ENCODE results near the gene FBXL13. TPM values are rescaled to one million over a fixed set of nuclear protein-coding genes. Genes with fewer than 3 reads are reported as not detected.
"Not testable (repeated sequence)": the region's sequence is repeated elsewhere in the genome, so short reads cannot be mapped to it uniquely, and the experiment has no call there.

FBXL13 gene
- total RNA-seq, 2 experiments from 2014 or later: 1.6 to 2.0 TPM

DNA sequence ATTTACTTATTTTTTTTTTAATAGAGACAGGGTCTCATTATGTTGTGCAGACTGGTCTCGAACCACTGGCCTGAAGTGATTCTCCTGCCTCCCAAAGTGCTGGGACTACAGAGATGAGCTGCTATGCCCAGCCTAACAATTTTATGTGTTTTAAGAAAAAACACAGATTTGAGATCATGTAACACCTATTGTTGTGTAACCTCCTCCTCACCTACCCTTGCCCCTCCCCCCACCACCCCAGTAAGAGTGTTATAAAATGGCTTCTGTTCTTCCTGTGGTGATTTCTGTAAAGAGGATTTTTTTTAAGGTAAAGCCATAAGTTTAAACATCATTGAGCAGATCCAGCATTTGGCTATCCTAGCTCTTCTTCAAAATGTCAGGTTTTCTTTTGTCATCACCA, 7.9 kb upstream of the FBXL13 start:
- Histone ChIP-seq H4K20me1 (ENCODE audit: insufficient read depth, low read length) (no peaks in the 10 kb centered on the region), H3K79me2 (ENCODE audit: insufficient read depth, low read depth, low read length) (peaks cover 13% of the 10 kb centered on the region; the same call in 1 of the 2 replicates), H3K9me3 (ENCODE audit: low read length) (no peaks in the 10 kb centered on the region), H2AFZ (ENCODE audit: low read length) (no peak overlapping the region), H3K4me1 (ENCODE audit: insufficient read depth, low read length, poor library complexity, severe bottlenecking) (no peaks in the 10 kb centered on the region), H3K36me3 (ENCODE audit: insufficient read depth, low read length) (peaks cover 48% of the 10 kb centered on the region), H3K4me3 (ENCODE audit: low read depth, low read length, poor library complexity, severe bottlenecking) (no peak overlapping the region), H3K9me2 (ENCODE audit: insufficient read depth, low read length) (no peaks in the 10 kb centered on the region), H3K4me2 (ENCODE audit: low read length) (no peak overlapping the region), H3K27ac (ENCODE audit: low read depth, low read length, poor library complexity, severe bottlenecking) (no peak overlapping the region)
- POLR2A ChIA-PET: interaction anchor here (0.7 to 2.9 kb wide), 4 partner anchors 7 to 1094 kb away, joined by 3 to 19 read pairs (median 4); partner anchors contain the start of genes ARMC10 and FBXL13
- TF ChIP-seq EZH2phosphoT487 (IDR thresholded peaks at IDR 0.05; ENCODE audit: borderline replicate concordance, low read depth, low read length): no peak
- no TSS peak for BruUV-seq (replicated peaks)
- DNase-seq (ENCODE audit: low spot score): no peak
- intact Hi-C loops (cut with micrococcal nuclease; ENCODE audit: unreplicated experiment): no loop called here
- CTCF ChIA-PET (ENCODE audit: unreplicated experiment): no interaction called here

DNA sequence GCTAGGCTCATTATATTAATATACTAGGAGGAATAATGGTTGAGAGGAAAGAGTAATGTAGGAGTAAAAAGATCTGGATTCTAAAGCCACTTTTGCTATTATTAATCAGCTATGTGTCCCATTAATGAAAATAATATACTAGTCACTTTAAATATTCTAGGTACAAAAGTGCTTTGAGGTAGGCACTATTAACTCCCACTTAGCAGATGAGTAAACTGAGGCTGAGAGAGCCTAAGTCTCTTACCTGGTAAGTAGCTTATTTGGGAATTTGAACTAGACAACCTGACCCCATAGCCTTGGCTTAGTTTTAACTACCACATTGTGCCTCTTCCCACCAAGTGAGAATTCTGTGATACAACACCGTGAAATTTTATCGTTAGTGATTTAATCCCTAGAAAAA, 6.3 kb upstream of the FBXL13 start:
- Histone ChIP-seq H3K36me3 (ENCODE audit: insufficient read depth, low read length) (peaks cover 38% of the 10 kb centered on the region), H3K79me2 (ENCODE audit: insufficient read depth, low read depth, low read length) (peaks cover 28% of the 10 kb centered on the region), H3K9me3 (ENCODE audit: low read length) (no peaks in the 10 kb centered on the region), H3K27ac (ENCODE audit: low read depth, low read length, poor library complexity, severe bottlenecking) (no peak overlapping the region), H2AFZ (ENCODE audit: low read length) (no peak overlapping the region), H3K4me3 (ENCODE audit: low read depth, low read length, poor library complexity, severe bottlenecking) (no peak overlapping the region), H3K4me1 (ENCODE audit: insufficient read depth, low read length, poor library complexity, severe bottlenecking) (peaks cover 7% of the 10 kb centered on the region), H3K4me2 (ENCODE audit: low read length) (no peak overlapping the region), H3K9me2 (ENCODE audit: insufficient read depth, low read length) (no peaks in the 10 kb centered on the region), H4K20me1 (ENCODE audit: insufficient read depth, low read length) (no peaks in the 10 kb centered on the region)
- no TSS peak for BruUV-seq (replicated peaks)
- DNase-seq (ENCODE audit: low spot score): no peak
- intact Hi-C loops (cut with micrococcal nuclease; ENCODE audit: unreplicated experiment): no loop called here
- ChIA-PET CTCF (ENCODE audit: unreplicated experiment) (no interaction called here), POLR2A (interaction anchor here (2.2 kb wide), 1 partner anchor 16 kb away, joined by 5 read pairs; no protein-coding TSS in a partner anchor)
- TF ChIP-seq CTCF (conservative IDR thresholded peaks at IDR 0.05; ENCODE audit: low read length): no peak
- no peak for TF ChIP-seq EZH2phosphoT487 (IDR thresholded peaks at IDR 0.05; ENCODE audit: borderline replicate concordance, low read depth, low read length)

- CTCF ChIA-PET (ENCODE audit: unreplicated experiment): no interaction called here
- Histone ChIP-seq H3K9me2 (ENCODE audit: insufficient read depth, low read length) (no peaks in the 10 kb centered on the region), H2AFZ (ENCODE audit: low read length) (no peak overlapping the region), H3K4me1 (ENCODE audit: insufficient read depth, low read length, poor library complexity, severe bottlenecking) (peaks cover 9% of the 10 kb centered on the region), H3K36me3 (ENCODE audit: insufficient read depth, low read length) (peaks cover 29% of the 10 kb centered on the region), H3K9me3 (ENCODE audit: low read length) (no peaks in the 10 kb centered on the region), H3K4me3 (ENCODE audit: low read depth, low read length, poor library complexity, severe bottlenecking) (no peak overlapping the region), H4K20me1 (ENCODE audit: insufficient read depth, low read length) (no peaks in the 10 kb centered on the region), H3K4me2 (ENCODE audit: low read length) (no peak overlapping the region), H3K79me2 (ENCODE audit: insufficient read depth, low read depth, low read length) (peaks cover 34% of the 10 kb centered on the region), H3K27ac (ENCODE audit: low read depth, low read length, poor library complexity, severe bottlenecking) (no peak overlapping the region)
- DNase-seq (ENCODE audit: low spot score): no peak
- TF ChIP-seq EZH2phosphoT487 (IDR thresholded peaks at IDR 0.05; ENCODE audit: borderline replicate concordance, low read depth, low read length) (no peak), CTCF (conservative IDR thresholded peaks at IDR 0.05; ENCODE audit: low read length) (no peak)
- POLR2A ChIA-PET: interaction anchor here (0.6 to 1.0 kb wide), 3 partner anchors 9 to 68 kb away, joined by 3 to 4 read pairs (median 3); no protein-coding TSS in a partner anchor
- no TSS peak for BruUV-seq (replicated peaks)
- intact Hi-C loops (cut with micrococcal nuclease; ENCODE audit: unreplicated experiment): no loop called here
Observed at GRCh38 chr7:103079836-103080235, 5.2 kb upstream of the FBXL13 start.

DNA sequence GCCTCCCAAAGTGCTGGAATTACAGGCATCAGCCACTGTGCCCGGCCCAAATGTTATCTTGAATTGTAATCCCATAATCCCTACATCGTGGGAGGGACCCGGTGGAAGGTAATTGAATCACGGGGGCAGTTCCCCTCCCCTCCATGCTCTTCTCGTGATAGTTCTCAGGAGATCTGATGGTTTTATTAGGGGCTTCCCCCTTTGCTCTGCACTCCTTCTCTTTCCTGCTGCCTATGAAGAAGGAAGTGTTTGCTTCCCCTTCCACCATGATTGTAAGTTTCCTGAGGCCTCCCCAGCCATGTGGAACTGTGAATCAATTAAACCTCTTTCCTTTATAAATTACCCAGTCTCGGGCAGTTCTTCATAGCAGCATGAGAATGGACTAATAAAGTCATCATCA, 3.6 kb upstream of the FBXL13 start:
- H3K27ac ChIP-seq (ENCODE audit: low read depth, low read length, poor library complexity, severe bottlenecking); intact Hi-C loops (cut with micrococcal nuclease; ENCODE audit: unreplicated experiment); H3K4me3 ChIP-seq (ENCODE audit: low read depth, low read length, poor library complexity, severe bottlenecking); POLR2A ChIA-PET; H3K9me3 ChIP-seq (ENCODE audit: low read length); BruUV-seq (replicated peaks); H3K9me2 ChIP-seq (ENCODE audit: insufficient read depth, low read length); DNase-seq (ENCODE audit: low spot score); CTCF ChIA-PET (ENCODE audit: unreplicated experiment); H4K20me1 ChIP-seq (ENCODE audit: insufficient read depth, low read length); H2AFZ ChIP-seq (ENCODE audit: low read length); H3K4me2 ChIP-seq (ENCODE audit: low read length): not testable (repeated sequence)
- Histone ChIP-seq H3K4me1 (ENCODE audit: insufficient read depth, low read length, poor library complexity, severe bottlenecking) (peaks cover 13% of the 10 kb centered on the region), H3K79me2 (ENCODE audit: insufficient read depth, low read depth, low read length) (peaks cover 34% of the 10 kb centered on the region), H3K36me3 (ENCODE audit: insufficient read depth, low read length) (peaks cover 13% of the 10 kb centered on the region; the same call in 1 of the 2 replicates)

All from OCI-LY7 (cell line).